Esophagus (tissue), 2 donors: Measurements from ENCODE around the gene DLK1. TPM values are rescaled to one million over a fixed set of nuclear protein-coding genes. Genes with fewer than 3 reads are reported as not detected.

Experiments
- H3K27ac ChIP-seq, 2 donors: one replicate each; pipeline ENCODE4 v1.5.1; 2013; ENCODE audit warnings: low read depth in 2 of 2, mild to moderate bottlenecking in 2 of 2, inconsistent platforms in 1 of 2, low read length in 1 of 2, moderate library complexity in 1 of 2
- H3K27me3 ChIP-seq, 2 donors: one replicate each; pipeline ENCODE4 v1.6.1; 2013; ENCODE audit warnings: low read length in 2 of 2, control low read depth in 1 of 2, mild to moderate bottlenecking in 1 of 2; ENCODE audit not compliant: insufficient read depth in 2 of 2, control insufficient read depth in 1 of 2
- H3K36me3 ChIP-seq, 2 donors: one replicate each; pipeline ENCODE4 v1.6.1; 2013; ENCODE audit warnings: low read length in 1 of 2; ENCODE audit not compliant: control insufficient read depth in 2 of 2, insufficient read depth in 2 of 2
- H3K4me1 ChIP-seq, 2 donors: one replicate each; pipeline ENCODE4 v1.6.1; 2013; ENCODE audit warnings: low read length in 1 of 2; ENCODE audit not compliant: control insufficient read depth in 2 of 2, insufficient read depth in 2 of 2
- H3K4me3 ChIP-seq, 2 donors: one replicate each; pipeline ENCODE4 v1.5.1; 2013; ENCODE audit warnings: low read length in 2 of 2, mild to moderate bottlenecking in 2 of 2, low read depth in 1 of 2, moderate library complexity in 1 of 2
- H3K9me3 ChIP-seq, 2 donors: one replicate each; pipeline ENCODE4 v1.6.1; 2013; ENCODE audit warnings: mild to moderate bottlenecking in 2 of 2, low read depth in 1 of 2, low read length in 1 of 2, moderate library complexity in 1 of 2; ENCODE audit not compliant: control insufficient read depth in 2 of 2, insufficient read depth in 1 of 2
- WGBS, 2 donors: extraction: QIAGEN DNeasy Blood & Tissue Kit; methylation state at CpG; one replicate each; pipeline ENCODE4 v1.1.7; 2013; 5-methylcytosine and 5-hydroxymethylcytosine counted together
- polyA plus RNA-seq, 2 donors: library from polyadenylated mRNA; stranded (reverse); fragments of 200-250 nt; gene quantifications; one replicate each; pipeline ENCODE4 v1.2.3, GENCODE V29; 2013
- donor health status: healthy with polysubstance abuse.
- donor health status: Bipolar disorder and iron deficiency.

Gene DLK1
- polyA plus RNA-seq, 2 donors, result 0.16 TPM; not detected in 1

- Histone ChIP-seq H3K4me3 (no peak overlapping the region), H3K36me3 (no peaks in the 10 kb centered on the region)
Measured at GRCh38 chr14:100683578-100683977, 43.1 kb upstream of the DLK1 start.

DNA sequence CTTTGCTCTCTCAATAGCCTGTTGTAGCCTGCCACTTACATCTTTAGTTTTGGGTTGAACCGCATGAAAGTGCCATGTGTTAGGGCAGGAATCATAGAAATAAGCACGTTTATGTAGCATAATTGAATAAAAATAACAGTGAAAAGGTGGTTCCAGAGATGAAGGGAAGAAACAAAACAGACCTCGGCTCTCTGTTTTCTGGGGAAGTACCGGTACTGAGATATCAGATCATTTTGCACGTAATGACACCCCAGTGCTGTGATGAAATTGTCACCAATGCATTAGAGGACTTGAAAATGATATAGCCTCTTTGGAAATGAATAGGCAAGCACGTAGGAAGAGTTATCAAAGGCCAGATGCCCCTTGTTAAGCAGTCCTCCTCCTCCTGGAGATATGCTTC, 42.5 kb upstream of the DLK1 start:
- peaks cover 0 to 4% of the 10 kb centered on the region in 2 donors for H3K4me1 ChIP-seq
- 66 to 78% methylated on average over 6 of the region's 6 CpGs for WGBS, 2 donors
- H3K27me3 ChIP-seq, result no peaks in the 10 kb centered on the region
- H3K27ac ChIP-seq, result no peak overlapping the region
- H3K4me3 ChIP-seq, result no peak overlapping the region
- peaks cover 0 to under 1% of the 10 kb centered on the region in 2 donors for H3K9me3 ChIP-seq
- H3K36me3 ChIP-seq, result no peaks in the 10 kb centered on the region

More at GRCh38 chr14:100683578-100683977, 43.1 kb upstream of the DLK1 start:
- 57 to 58% methylated on average over 7 of the region's 7 CpGs for WGBS, 2 donors
- Histone ChIP-seq H3K4me1 (peaks cover 0 to 4% of the 10 kb centered on the region in 2 donors), H3K27ac (no peak overlapping the region), H3K9me3 (no peaks in the 10 kb centered on the region), H3K27me3 (no peaks in the 10 kb centered on the region)

DNA sequence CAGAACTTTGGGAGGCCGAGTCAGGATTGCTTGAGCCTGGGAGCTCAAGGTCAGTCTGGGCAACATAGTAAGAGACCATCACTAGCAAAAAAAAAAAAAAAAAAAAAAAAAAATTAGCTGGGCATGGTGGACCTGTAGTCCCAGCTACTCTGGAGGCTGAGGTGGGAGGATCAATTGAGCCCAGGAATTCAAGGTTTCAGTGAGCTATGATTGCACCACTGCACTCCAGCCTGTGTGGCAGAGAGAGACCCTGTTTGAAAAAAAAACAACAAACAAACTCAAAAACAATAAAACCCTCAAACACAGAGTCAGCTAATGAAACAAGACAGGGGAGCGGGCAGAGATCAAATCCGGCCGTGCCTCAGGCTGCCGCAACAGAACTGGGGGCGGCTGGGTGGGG, 41.7 kb upstream of the DLK1 start:
- Histone ChIP-seq H3K27me3 (no peaks in the 10 kb centered on the region), H3K27ac (no peak overlapping the region), H3K4me1 (no peaks in the 10 kb centered on the region), H3K9me3 (peaks cover 0 to 3% of the 10 kb centered on the region in 2 donors), H3K4me3 (no peak overlapping the region), H3K36me3 (no peaks in the 10 kb centered on the region)
- 72 to 88% methylated on average over 6 of the region's 6 CpGs for WGBS, 2 donors

- H3K27me3 ChIP-seq, result no peaks in the 10 kb centered on the region
- no peak overlapping the region for H3K4me3 ChIP-seq
- H3K36me3 ChIP-seq, result no peaks in the 10 kb centered on the region
- WGBS, 2 donors, result 86 to 88% methylated on average over 4 of the region's 4 CpGs
- H3K9me3 ChIP-seq, result peaks cover 0 to 3% of the 10 kb centered on the region in 2 donors
- H3K4me1 ChIP-seq, result no peaks in the 10 kb centered on the region
- no peak overlapping the region for H3K27ac ChIP-seq
Measured at GRCh38 chr14:100686858-100687257, 39.8 kb upstream of the DLK1 start.

GRCh38 chr14:100687386-100687785, 39.3 kb upstream of the DLK1 start:
- 91 to 94% methylated on average over 11 to 12 of the region's 12 CpGs for WGBS, 2 donors
- no peaks in the 10 kb centered on the region for H3K27me3 ChIP-seq
- peaks cover 0 to 4% of the 10 kb centered on the region in 2 donors for H3K4me1 ChIP-seq
- no peak overlapping the region for H3K27ac ChIP-seq
- H3K4me3 ChIP-seq, result no peak overlapping the region
- H3K36me3 ChIP-seq, result no peaks in the 10 kb centered on the region
- peaks cover 0 to 3% of the 10 kb centered on the region in 2 donors for H3K9me3 ChIP-seq

DNA sequence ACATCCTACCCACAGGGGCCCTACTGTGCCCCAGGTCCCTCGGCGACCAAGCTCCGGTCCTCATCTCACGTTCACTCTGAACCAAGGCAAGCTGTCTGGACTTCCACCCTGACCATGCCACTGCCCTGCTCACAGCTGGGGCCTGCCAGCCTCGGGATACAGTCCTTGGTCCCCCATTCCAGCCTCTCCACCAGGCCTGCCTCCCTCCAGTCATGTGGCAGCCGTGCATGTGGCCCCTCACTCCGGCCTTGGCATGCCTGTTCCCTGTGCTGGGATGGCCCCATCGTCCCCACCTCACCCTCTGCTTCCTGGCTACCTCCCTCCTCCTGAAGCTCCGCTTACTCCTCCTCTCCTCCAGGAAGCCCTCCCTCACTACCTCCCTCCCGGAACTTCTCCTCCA, 38.6 kb upstream of the DLK1 start:
- H3K4me3 ChIP-seq, result no peak overlapping the region
- H3K9me3 ChIP-seq, result peaks cover 0 to 3% of the 10 kb centered on the region in 2 donors
- H3K27me3 ChIP-seq, result no peaks in the 10 kb centered on the region
- H3K27ac ChIP-seq, result no peak overlapping the region
- 83% methylated on average over 10 of the region's 10 CpGs for WGBS, 2 donors
- H3K36me3 ChIP-seq, result no peaks in the 10 kb centered on the region
- peaks cover 0 to 11% of the 10 kb centered on the region in 2 donors for H3K4me1 ChIP-seq

DNA sequence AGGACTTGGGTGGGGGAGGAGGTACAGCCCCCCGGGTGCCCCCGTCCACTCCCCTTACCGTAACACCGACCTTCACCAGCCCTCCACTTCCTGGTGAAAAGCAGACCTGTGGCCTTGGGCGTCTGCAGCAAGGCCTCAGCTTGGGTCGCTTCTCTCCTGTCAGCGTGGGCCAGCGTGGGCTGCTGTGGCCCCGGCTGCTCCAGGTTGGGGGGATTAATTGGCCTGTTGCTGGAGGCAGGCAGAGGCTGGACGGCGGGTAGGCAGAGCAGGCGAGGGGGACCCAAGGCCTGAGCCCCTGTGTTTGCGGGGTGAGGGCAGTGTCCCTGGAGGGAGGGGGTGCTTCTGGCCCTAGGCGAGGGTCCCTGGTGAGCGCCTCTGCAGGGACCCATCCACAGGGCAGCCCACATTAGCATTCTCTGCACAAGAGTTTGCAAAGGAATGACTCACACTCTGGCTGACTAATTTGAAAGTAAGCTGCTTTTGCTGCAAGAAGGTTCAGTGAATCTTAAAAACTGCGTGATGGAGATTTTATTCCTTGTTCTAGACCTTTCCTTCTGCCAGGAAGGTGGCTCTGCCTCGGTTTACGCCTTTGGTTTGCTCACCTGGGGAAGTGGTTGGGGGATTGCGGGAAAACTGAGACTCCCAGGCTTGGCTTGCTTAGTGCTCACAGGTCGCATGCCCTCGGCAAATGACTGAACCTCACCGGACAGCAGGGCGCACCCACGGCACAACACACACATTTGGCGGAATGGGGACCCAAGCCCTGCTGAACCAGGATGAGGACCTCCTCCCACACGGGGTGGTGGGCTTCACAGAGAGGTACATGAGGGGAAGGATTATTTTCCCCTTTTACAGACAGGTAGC, 37.9 kb upstream of the DLK1 start:
- H3K4me1 ChIP-seq, result peaks cover 0 to 15% of the 10 kb centered on the region in 2 donors
- H3K27me3 ChIP-seq, result no peaks in the 10 kb centered on the region
- H3K4me3 ChIP-seq, result no peak overlapping the region
- no peak overlapping the region for H3K27ac ChIP-seq
- 75 to 77% methylated on average over 26 of the region's 26 CpGs for WGBS, 2 donors
- peaks cover 0 to 3% of the 10 kb centered on the region in 2 donors for H3K9me3 ChIP-seq
- no peaks in the 10 kb centered on the region for H3K36me3 ChIP-seq

DNA sequence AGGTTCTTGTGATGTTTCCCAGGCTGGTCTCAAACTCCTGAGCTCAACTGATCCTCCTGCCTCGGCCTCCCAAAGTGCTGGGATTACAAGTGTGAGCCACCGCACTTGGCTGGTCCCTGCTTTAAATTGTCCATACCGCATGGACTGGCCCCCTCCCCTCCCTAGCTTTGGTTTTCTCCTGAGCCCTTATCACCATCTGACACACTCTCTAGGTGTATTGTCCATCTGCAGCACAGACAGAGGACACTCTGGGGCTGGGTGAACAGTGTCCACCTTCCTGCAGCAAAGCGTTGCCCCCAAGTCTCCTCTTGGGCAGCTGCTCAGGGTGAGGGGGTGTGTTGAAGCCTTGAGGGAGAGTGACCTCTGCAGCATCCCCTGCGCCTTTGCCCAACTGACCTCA, 36.0 kb upstream of the DLK1 start:
- H3K27me3 ChIP-seq, result no peaks in the 10 kb centered on the region
- H3K27ac ChIP-seq, result no peak overlapping the region
- peaks cover 0 to 3% of the 10 kb centered on the region in 2 donors for H3K9me3 ChIP-seq
- WGBS, 2 donors, result 88 to 93% methylated on average over 5 of the region's 5 CpGs
- H3K36me3 ChIP-seq, result no peaks in the 10 kb centered on the region
- peaks cover 0 to 15% of the 10 kb centered on the region in 2 donors for H3K4me1 ChIP-seq
- H3K4me3 ChIP-seq, result no peak overlapping the region

- H3K27ac ChIP-seq, result no peak overlapping the region
- no peaks in the 10 kb centered on the region for H3K27me3 ChIP-seq
- H3K9me3 ChIP-seq, result peaks cover 0 to 3% of the 10 kb centered on the region in 2 donors
- 49 to 56% methylated on average over 29 of the region's 29 CpGs for WGBS, 2 donors
- H3K36me3 ChIP-seq, result no peaks in the 10 kb centered on the region
- no peak overlapping the region for H3K4me3 ChIP-seq
- peaks cover 0 to 15% of the 10 kb centered on the region in 2 donors for H3K4me1 ChIP-seq
Measured at GRCh38 chr14:100691395-100692056, 35.2 kb upstream of the DLK1 start.
